ENCODE measurements around the gene TAGLN3.

TAGLN3 gene

GRCh38 chr3:112047264-112047663, 48.5 kb downstream of the TAGLN3 start:
- DNase-seq (ENCODE audit: extremely low read depth, low read depth), result no peak
- no peak for TF ChIP-seq CTCF (IDR thresholded peaks at IDR 0.05; ENCODE audit: low read depth, low read length)

GRCh38 chr3:112048911-112049310, 50.2 kb downstream of the TAGLN3 start:
- no peak for TF ChIP-seq CTCF (IDR thresholded peaks at IDR 0.05; ENCODE audit: low read depth, low read length)
- DNase-seq (ENCODE audit: extremely low read depth, low read depth), result no peak

GRCh38 chr3:112053229-112053628, 54.5 kb downstream of the TAGLN3 start:
- TF ChIP-seq CTCF (IDR thresholded peaks at IDR 0.05; ENCODE audit: low read depth, low read length), result no peak
- no peak for DNase-seq (ENCODE audit: extremely low read depth, low read depth)

GRCh38 chr3:112056451-112056929, 57.8 kb downstream of the TAGLN3 start:
- DNase-seq (ENCODE audit: extremely low read depth, low read depth), result no peak
- TF ChIP-seq CTCF (IDR thresholded peaks at IDR 0.05; ENCODE audit: low read depth, low read length), result no peak

GRCh38 chr3:112059497-112059896, 60.8 kb downstream of the TAGLN3 start:
- DNase-seq (ENCODE audit: extremely low read depth, low read depth), result no peak
- TF ChIP-seq CTCF (IDR thresholded peaks at IDR 0.05; ENCODE audit: low read depth, low read length), result no peak

GRCh38 chr3:112061152-112061551, 62.4 kb downstream of the TAGLN3 start:
- no peak for DNase-seq (ENCODE audit: extremely low read depth, low read depth)
- TF ChIP-seq CTCF (IDR thresholded peaks at IDR 0.05; ENCODE audit: low read depth, low read length), result no peak

Measured in AG09319 (cell line).